Mammary epithelial cell (primary cell): Measurements from ENCODE around the gene TLR3.

ENCODE experiments used
- CTCF ChIP-seq, 2 donors: IDR thresholded peaks in 1 of 2; conservative IDR thresholded peaks in 1 of 2; 2 replicates each; pipeline ENCODE4 v1.5.1; 2011 to 2012; ENCODE audit warnings: inconsistent platforms in 2 of 2, low read length in 2 of 2, mild to moderate bottlenecking in 2 of 2, control low read depth in 1 of 2, low read depth in 1 of 2; ENCODE audit not compliant: insufficient read depth in 1 of 2; ENCODE audit errors: extremely low read depth in 1 of 2
- EZH2 ChIP-seq: IDR thresholded peaks from 2 replicates; pipeline ENCODE4 v1.6.1; 2012; ENCODE audit warnings: low read length, inconsistent platforms, borderline replicate concordance

GRCh38 chr4:186032259-186032658 lies 36.7 kb upstream of the TLR3 start:
- TF ChIP-seq CTCF (conservative IDR thresholded peaks at IDR 0.05 in 1 of 2, IDR thresholded peaks at IDR 0.05 in 1 of 2; ENCODE audit: extremely low read depth in 1 of 2, insufficient read depth in 1 of 2, low read depth in 1 of 2, low read length in 2 of 2), result peak in 1 of 2 donors; percentile 33
- TF ChIP-seq EZH2, result no peak
